HL-60/S4 (cell line): ENCODE data around the gene DDX51.

ENCODE experiments used
- in situ Hi-C: fragments of 300-500 bp; cut with MboI; formaldehyde crosslinking; loops from 2 replicates; pipeline ENCODE4 v1.14.3; 2022; ENCODE audit warnings: low sequenced_read_pairs

DDX51 gene, protein sequence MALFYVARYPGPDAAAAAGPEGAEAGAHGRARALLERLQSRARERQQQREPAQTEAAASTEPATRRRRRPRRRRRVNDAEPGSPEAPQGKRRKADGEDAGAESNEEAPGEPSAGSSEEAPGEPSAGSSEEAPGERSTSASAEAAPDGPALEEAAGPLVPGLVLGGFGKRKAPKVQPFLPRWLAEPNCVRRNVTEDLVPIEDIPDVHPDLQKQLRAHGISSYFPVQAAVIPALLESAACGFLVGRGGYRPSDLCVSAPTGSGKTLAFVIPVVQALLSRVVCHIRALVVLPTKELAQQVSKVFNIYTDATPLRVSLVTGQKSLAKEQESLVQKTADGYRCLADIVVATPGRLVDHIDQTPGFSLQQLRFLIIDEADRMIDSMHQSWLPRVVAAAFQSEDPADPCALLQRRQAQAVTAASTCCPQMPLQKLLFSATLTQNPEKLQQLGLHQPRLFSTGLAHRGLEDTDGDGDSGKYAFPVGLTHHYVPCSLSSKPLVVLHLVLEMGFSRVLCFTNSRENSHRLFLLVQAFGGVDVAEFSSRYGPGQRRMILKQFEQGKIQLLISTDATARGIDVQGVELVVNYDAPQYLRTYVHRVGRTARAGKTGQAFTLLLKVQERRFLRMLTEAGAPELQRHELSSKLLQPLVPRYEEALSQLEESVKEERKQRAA

DNA sequence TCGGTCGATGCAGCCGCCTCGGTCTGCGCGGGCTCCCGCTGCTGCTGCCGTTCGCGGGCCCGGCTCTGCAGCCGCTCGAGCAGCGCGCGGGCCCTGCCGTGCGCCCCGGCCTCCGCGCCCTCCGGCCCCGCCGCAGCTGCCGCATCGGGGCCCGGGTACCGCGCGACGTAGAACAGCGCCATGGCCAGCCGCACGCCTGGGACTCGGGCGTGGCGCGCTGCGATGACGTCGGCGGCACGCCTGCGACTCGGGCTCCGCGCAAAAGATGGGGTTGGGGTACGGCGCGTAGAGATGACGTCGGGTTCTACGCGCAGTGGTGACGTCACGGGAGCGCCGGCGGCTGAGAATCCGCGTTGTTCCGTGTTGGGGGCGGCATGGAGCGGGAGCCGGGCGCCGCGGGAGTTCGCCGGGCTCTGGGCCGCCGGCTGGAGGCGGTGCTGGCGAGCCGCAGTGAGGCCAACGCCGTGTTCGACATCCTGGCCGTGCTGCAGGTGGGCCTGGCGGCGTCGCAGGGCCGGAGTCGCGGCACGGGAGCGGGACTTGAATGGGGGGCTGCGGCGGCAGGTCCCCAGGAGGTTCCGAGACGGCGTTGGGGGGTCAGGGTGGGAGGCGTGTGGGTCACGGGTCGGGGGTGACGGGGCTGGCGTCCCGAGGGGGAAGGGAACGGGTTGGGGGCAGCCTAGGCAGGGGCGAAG, at the start of gene DDX51, which contains the start of gene NOC4L:
DDX51 (minus strand) TSS at position 205 of the 695 bp plus-strand sequence; CDS start at position 182, 23 bp downstream.
NOC4L (plus strand) TSS at position 343 of the 695 bp plus-strand sequence; CDS start at position 375, 32 bp downstream.
- in situ Hi-C loops, result no loop called here

DNA sequence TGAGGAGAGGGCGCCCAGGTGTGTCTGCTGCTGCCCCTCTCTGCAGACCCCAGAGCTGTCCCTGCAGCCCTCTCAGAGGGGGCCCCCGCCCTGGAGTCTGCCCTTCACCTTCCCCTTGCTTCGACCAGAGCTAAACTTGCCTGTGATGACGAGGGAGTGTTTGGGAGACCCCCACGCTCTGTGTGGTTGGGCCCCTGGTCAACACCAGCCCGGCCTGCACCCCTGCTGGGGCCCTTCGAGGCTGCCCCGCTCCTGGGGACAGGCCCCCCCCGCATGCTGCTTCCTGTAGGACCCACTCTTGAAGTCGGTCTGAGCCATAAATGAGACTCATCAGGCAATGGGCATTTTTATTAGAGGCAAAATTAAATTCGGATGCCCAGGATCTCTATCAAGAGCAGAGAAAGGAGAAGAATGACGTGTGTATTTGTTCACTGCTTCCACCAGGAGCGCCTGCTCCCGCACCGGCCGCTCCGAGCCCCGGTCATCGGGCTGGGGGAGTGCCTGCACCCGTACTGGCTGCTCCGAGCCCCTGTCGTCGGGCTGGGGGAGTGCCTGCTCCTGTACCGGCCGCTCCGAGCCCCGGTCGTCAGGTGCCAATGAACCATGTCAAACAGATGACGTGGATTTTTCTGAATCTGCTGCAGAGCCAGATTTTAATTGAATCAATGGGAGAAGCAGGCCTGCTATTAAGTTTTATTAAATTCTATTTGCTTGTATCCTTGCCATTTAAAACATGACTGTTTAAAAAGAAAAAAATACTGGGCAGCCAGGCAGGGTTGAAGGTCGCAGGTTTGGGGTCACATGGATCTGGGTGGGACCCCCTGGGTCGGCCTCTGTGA, 47.8 kb upstream of the DDX51 start:
- in situ Hi-C loops, result no loop called here

DNA sequence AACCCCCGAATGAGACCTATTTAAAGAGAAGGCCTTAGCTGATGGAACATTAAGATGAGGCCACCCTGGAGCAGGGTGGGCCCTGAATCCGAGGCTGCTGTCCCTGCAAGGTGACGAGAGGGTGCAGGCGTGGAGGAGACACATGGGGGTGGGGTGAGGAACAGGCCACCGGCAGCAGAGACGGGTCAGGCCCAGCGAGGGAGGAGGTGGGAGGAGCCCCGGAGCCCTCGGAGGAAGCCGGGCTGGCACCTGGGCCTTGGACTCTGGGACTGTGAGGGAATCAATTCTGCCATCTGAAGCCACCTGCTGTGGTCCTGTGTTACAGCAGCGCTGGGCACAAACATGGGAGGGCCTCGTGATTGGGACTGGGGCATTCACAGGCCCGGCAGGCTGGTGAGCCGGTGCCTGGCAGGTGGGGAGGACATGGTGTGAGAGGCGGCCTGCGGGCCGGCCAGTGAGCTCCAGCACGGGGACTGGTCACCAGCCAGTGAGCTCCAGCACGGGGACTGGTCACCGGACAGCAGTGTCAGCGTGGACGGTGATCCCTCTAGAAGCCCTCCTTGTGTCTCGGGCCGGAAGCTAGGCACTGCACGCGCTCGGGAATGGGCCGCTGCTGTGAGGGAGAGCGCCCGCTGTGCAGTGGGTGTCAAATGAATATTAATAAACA, 46.8 kb upstream of the DDX51 start:
- in situ Hi-C loops, result no loop called here

DNA sequence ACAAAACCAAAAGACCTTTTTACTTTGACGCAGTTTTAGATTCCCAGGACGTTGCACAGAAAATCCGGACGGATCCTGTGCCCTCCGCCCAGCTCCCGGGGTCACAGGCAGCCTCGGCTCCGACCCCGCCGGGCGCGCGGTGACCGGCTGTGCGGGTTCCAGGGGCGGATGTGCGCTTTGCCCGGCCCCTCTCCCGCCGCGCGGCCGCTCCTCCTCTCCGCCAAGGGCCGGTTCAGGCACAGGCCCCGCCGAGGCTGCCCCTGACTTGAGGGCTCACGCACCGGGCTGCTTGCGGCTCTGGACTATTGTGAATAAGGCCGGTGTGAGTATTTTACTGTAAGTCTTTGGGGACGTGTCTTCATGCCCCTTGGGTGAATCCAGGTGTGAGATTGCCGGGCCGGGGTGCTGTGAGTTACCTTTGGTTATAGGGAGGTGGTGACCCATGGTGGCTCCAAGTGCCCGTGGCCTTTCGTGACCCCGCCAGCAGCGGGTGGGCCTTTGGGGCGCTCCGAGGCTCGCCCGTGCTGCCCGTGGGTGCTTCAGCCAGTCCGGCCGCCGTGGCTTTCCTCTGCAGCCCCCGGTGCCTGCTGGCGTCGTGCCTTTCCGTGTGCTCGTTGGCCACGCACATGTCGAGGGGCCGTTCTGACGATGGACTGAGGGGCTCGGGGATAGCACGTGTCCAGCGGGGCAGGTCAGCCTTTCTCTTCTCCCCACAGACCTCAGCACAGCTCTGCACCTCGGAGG, 46.1 kb upstream of the DDX51 start:
- in situ Hi-C loops, result no loop called here

DNA sequence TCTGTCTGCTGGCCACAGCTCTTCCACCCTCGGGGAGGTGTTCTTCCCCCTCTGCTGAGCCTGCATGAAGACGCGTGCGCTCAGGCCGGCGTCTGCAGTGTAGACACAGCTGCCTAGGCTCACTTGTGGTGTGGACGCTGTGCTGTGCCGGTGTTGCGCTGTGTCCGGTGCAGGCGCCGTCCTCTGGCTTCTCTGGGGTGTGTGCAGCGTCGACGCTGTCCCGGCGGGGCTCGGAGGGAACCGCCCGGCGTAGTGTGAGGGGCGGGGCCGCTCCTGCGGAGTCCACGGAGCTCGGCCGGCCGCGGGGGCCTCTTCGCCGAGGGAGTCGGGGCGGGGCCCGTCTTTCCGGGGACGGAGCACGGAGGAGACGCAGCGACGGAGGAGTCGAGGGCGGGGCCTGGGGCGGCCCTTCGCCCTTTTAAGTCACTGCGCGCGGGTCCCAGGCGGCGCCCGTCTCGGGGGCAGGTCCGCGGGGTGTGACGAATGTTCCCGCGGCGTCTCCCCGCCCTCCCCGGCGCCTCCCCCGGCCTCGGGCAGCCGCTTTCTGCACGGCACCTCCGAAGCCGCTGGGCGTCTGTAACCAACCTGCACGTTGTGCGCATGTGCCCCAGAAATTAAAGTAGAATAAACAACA, 45.4 kb upstream of the DDX51 start:
- in situ Hi-C loops, result no loop called here

DNA sequence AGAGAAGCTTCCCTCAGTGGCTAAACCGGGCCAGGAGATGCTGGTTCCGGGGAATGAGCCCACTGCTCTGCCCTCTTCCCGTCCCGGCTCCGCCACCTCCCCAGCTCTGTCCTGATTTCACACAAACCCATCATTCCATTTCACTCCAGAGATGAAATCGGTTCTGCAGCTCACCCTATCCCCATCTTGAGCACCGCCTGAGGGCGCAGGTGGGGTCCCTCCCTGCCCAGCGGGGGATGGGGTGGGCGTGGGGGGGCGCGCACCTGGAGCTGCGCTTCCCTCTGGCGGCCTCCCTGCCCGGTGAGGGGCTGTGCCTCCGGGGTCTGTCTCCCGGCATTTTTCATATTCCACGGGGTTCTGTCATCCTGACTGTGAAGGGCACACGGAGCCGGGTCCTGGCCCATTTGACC, 44.8 kb upstream of the DDX51 start:
- in situ Hi-C loops, result no loop called here

DNA sequence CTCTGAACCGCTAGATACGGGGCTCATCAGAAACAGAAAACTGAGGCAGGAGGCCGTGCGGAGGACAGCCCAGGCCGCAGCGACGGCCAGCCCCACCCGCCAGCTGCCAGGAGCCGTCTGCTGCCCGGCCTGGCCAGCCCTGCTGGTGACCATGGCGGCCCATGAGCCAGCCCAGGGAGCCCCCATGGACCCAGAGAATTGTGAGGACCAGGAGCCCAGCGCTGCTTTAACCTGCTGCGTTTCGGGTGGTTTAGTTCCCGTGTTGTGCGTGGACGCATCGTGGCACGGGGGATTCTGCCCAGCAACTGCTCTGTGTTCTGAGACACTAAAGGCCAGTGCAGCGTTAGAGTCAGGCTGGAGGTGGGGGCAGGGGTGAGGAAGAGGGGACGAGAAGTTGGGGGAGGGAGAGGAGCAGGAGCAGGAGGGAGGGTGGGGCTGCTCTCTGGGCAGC, 44.4 kb upstream of the DDX51 start:
- in situ Hi-C loops, result no loop called here

DNA sequence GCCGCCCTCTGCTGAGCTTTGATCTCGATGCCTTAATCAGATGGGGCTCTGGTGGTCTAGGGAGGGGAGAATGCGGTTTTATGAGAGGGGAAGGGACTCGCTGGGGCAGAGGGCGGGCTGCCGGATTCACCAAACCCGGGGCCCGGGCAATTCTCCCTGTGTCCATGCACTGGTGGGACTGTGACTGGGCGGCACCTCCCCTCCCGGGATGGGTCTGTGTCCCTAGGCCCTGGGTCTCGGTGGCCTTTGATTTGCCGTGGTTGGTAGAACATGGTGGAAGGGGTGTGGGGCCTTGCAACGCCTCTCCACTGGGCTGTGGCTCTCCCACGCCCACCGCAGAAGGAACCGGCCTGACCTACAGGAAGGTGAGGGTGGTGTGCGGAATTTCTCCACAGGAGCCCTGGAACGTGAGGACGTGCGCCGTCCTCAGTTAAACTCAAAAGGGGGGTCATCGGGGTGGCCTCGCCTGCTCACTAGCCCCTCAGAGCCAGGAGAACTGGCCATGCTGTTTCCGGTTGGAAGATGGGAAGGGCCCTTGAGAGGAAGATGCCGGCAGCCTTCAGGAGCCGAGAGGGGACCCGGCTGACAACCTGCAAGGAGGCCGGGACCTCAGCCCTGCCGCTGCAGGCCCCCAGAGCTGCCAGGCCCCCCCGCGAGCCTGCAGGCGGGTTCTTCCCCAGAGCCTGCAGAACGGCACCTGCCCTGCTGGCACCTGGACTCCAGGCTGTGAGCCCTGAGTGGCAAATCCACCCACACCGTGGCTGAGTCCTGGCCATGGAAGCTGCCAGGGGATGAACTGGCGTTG, 43.7 kb upstream of the DDX51 start:
- in situ Hi-C loops, result no loop called here

DNA sequence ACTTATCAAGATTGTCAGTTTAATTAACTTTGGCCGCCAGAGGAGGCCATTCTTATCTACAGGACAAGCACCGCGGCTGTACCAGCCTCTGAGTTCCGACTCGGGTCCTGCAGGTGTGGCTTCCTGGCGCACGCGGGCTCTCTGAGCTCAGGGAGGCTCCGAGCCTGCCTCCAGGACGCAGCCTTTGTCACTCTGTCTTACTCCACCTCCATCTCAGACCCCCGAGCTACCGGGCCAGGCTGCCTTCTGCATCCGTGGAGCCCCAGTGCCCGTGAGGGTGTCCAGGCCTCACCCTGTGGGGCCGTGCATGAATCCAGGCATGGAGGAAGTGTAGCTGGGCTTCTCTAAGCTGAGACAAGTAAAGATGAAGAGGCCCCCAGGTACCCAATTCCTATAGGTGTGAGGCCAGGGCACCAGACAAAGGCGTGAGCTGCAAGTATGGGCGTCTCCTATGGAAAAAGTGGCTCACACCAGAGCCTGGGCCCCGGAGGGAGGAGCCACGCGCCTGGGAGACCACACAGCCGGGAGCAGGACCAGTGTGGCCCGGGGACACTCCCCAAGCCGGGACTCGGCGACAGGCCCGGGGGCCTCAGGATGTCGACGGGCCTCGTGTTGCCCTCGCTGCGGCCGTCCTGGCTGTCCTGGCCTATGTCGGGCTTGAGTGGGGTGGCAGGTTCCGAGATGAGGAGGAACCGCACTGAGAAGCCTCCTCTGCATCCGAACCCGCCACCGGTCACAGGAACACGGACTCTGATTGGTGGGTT, 42.9 kb upstream of the DDX51 start:
- in situ Hi-C loops, result no loop called here

DNA sequence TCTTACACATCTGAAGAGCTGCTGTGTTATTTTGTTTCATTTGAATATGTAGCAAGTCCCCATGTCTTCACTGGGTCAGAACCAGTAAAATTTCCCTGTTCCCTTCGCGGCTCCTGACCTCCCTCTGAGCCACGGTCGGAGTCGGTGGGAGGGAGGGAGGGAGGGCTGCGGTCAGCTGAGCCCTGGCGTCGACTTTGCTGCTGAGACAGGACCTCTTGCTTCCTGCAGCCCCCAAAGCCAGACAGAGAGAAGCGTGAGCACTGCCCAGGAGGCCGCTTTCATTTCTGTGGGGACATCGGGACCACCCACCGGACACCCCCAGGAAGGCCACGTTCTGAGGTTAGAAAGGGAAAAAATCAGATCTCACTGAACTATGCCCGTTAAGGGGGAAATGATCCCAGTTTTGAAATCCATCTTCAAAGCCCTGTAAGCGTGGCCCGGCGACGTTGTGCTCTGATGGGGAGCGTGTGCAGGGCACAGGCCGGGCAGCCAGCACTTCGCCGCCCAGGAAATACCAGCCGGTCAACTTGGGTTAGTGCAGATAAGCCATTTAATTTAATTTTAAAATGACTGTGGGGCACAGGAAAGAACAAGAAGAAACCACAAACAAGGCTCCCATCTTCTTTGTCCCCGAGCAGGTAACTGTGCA, 42.2 kb upstream of the DDX51 start:
- in situ Hi-C loops, result no loop called here

DNA sequence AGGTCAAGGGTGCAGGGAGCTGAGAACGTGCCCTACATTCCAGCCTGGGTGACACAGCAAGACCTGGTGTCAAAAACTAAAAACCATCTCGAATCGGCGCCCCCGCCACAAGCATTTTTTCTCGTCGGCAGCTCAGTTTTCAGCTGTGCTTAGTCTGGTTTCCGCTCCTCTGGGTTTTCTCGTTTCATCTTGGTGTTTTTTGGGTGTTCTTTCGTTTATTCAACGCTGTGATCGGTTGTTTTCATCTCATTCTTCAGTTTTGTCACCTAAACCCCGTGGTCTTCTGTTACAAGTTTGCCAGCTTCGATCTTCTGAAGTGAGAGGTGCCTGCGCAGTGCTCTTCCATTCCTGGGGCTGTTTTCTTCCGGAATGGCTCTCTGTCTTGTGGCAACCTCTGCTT, 41.6 kb upstream of the DDX51 start:
- in situ Hi-C loops, result no loop called here

DNA sequence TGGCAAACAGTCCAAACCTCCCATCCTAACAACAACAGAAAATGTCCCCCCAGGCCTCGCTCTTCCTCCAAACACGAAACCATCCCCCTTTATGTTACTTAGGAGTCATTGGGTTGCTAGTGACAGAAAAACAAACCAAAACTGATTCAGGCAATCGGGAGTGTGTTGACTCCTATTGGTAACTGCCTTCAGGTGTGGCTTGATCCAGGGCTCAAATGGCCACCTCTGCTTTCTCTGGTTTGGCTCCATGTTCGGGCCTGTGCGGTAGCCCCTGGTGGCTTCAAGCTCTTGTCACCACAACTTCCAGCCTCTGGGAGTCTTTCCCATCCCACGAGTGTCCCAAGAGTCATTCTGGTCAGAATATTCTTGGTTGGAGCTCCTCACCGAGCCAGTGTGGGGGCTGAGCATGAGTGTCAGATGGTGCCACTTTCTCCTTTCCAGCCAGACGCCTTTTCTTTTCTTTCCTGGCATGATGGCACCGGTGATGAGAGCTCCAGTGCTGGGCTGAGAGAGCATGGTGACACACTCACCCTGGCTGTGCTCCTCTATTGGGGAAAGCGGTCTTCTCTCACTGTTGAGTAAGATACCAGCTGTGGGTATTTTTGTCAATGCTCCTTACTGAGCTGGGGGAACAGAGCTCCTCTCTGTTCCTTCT, 38.7 kb upstream of the DDX51 start:
- in situ Hi-C loops, result no loop called here

DNA sequence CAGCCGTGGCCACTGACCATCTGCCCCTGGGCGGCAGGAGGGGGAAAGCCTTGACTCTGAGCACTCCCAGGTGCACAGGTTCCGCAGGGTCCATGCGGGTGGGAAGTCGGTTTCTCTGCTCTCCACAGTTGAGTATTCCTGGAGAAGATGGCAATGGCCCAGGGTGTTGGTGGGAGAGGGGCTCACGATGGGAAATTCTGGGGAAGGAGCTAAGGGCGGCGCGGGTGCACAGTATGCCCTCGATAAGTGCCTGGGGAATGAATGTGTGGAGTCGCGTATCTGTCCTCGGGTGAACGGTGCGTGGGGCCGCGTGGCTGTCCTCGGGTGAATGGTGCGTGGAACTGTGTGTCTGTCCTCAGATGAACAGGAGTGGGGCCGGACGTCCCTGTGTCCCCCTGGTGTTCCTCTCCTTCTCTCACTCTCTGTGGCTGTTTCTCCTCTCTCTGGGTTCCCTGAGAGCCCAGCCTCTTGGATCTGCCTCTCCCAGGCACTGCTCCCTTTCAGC, 38.1 kb upstream of the DDX51 start:
- in situ Hi-C loops, result no loop called here

DNA sequence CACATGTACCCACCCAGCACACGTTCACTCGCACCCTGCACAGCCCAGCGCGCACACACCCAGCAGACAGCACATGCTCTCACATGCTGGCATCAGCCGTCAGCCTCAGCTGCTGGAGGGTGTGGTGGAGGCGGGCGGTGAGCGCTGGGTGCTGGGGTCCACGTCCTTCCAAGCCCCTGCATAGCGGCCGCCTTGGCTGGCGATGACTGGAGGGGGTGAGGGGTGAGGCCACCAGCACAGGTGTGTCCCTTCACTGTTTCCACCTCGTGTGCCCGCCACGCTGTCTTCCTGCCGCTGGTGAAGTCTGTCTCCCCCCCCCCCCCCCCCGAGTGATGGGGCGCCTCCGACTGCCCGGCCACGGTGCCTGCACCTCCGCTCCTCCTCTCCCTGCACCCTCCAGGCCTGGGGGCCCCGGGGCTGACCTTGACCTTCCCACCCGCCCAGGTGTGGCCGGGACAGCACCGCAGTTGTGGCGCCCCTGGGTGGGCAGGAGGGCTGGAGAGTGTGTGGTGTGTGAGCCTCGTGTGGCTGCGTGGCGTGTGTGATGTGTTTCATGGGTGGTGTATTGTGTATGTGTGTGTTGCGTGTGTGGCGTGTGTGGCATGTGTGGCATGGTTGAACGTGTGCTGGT, 37.6 kb upstream of the DDX51 start:
- in situ Hi-C loops, result no loop called here

DNA sequence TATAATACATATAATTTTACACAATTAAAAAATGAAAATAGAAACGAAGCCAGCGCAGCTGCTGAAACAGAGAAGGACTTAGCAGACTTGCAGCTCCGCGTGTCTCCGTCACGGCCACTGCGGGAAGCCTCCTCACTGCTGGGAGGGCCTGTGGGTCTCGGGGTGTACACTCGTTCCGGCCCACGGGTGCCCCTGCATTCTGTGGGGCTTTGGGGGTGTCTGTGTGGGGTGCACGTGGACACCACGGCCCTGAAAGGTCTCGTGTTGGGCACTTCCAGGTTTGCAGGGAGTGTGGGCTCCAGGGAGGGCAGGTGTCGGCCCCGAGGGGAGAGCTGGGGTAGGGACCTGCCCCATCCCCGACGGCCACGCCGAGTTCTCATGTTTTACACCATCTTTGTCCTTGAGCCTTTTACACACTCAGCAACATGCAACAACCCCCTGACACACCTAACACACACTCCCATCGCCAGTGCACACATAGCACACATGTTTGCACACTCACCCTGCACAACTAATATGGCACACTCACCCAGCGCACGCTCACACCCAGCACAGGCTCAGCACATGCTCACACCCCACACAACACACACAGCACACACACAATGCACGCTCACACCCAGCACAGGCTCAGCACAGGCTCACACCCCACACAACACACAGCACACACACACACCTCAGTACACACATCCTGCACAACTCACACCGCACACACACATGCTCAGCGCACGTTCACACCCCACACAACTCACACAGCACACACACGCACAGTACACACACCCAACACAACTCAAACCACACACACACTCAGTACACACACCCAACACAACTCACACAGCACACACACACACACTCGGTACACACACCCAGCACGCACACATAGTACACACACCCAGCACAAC, 36.8 kb upstream of the DDX51 start:
- in situ Hi-C loops, result no loop called here
